OCI-LY1 (cell line): ENCODE measurements around the gene SCFD1.

Source experiments
- EZH2 ChIP-seq: fragments of 200-600 bp; sonication (generic), shearing (Covaris generic); IDR thresholded peaks from 2 replicates; pipeline ENCODE4 v1.8.0; 2017; ENCODE audit warnings: borderline replicate concordance, mixed run types, mild to moderate bottlenecking, antibody characterized with exemption, low read length, moderate library complexity, mixed read lengths
- TF ChIP-seq, protein P1 (sequence below): fragments of 200-600 bp; sonication (generic), shearing (Covaris generic); IDR thresholded peaks from 2 replicates; pipeline ENCODE4 v1.5.1; 2017; ENCODE audit warnings: mild to moderate bottlenecking, antibody characterized with exemption, low read length, moderate library complexity, mixed read lengths

- TF ChIP-seq, protein P1, sequence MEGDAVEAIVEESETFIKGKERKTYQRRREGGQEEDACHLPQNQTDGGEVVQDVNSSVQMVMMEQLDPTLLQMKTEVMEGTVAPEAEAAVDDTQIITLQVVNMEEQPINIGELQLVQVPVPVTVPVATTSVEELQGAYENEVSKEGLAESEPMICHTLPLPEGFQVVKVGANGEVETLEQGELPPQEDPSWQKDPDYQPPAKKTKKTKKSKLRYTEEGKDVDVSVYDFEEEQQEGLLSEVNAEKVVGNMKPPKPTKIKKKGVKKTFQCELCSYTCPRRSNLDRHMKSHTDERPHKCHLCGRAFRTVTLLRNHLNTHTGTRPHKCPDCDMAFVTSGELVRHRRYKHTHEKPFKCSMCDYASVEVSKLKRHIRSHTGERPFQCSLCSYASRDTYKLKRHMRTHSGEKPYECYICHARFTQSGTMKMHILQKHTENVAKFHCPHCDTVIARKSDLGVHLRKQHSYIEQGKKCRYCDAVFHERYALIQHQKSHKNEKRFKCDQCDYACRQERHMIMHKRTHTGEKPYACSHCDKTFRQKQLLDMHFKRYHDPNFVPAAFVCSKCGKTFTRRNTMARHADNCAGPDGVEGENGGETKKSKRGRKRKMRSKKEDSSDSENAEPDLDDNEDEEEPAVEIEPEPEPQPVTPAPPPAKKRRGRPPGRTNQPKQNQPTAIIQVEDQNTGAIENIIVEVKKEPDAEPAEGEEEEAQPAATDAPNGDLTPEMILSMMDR, result no peak
- TF ChIP-seq EZH2, result no peak
Observed at GRCh38 chr14:30748343-30748742, 126.2 kb downstream of the SCFD1 start.
